GM21737 (cell line): ENCODE data around the gene SDCCAG8.

Source experiments
- ATAC-seq: cut with Tn5 transposase; IDR thresholded peaks from one replicate; pipeline ENCODE4 v1.9.1; 2021; ENCODE audit warnings: mild to moderate bottlenecking, moderate library complexity; ENCODE audit not compliant: unreplicated experiment

SDCCAG8 gene

GRCh38 chr1:243253926-243254232, 2.0 kb upstream of the SDCCAG8 start:
- ATAC-seq, result no peak

GRCh38 chr1:243254233-243254926, 1.5 kb upstream of the SDCCAG8 start:
- ATAC-seq, result peak; percentile 15

GRCh38 chr1:243254927-243255790, 682 bp upstream of the SDCCAG8 start, which contains the start of gene CEP170:
CEP170 (minus strand) TSS chr1:243255281; CDS start chr1:243225280, 30,001 bp downstream.
- peak; percentile 55 for ATAC-seq

- no peak for ATAC-seq
Observed at GRCh38 chr1:243256590-243256989, 749 bp downstream of the SDCCAG8 start.

GRCh38 chr1:243257189-243257588, 1.3 kb downstream of the SDCCAG8 start:
- no peak for ATAC-seq

- no peak for ATAC-seq
Observed at GRCh38 chr1:243258731-243259130, 2.9 kb downstream of the SDCCAG8 start.

- no peak for ATAC-seq
Observed at GRCh38 chr1:243260221-243260880, 4.5 kb downstream of the SDCCAG8 start.

GRCh38 chr1:243261390-243261789, 5.5 kb downstream of the SDCCAG8 start:
- no peak for ATAC-seq

- no peak for ATAC-seq
Observed at GRCh38 chr1:243264717-243265116, 8.9 kb downstream of the SDCCAG8 start.

- ATAC-seq, result no peak
Observed at GRCh38 chr1:243266231-243266630, 10.4 kb downstream of the SDCCAG8 start.

- ATAC-seq, result no peak
Observed at GRCh38 chr1:243267471-243267880, 11.6 kb downstream of the SDCCAG8 start.

- no peak for ATAC-seq
Observed at GRCh38 chr1:243267914-243268653, 12.2 kb downstream of the SDCCAG8 start.

- no peak for ATAC-seq
Observed at GRCh38 chr1:243268751-243269460, 13.1 kb downstream of the SDCCAG8 start.

GRCh38 chr1:243269461-243269801, 13.6 kb downstream of the SDCCAG8 start:
- no peak for ATAC-seq

GRCh38 chr1:243270097-243270864, 14.4 kb downstream of the SDCCAG8 start:
- ATAC-seq, result no peak

GRCh38 chr1:243271996-243272395, 16.2 kb downstream of the SDCCAG8 start:
- ATAC-seq, result no peak

- ATAC-seq, result no peak
Observed at GRCh38 chr1:243272401-243272800, 16.6 kb downstream of the SDCCAG8 start.

GRCh38 chr1:243273506-243273905, 17.7 kb downstream of the SDCCAG8 start:
- ATAC-seq, result no peak

- ATAC-seq, result no peak
Observed at GRCh38 chr1:243273945-243274344, 18.1 kb downstream of the SDCCAG8 start.

- ATAC-seq, result no peak
Observed at GRCh38 chr1:243275316-243275715, 19.5 kb downstream of the SDCCAG8 start.
